SK-N-SH (cell line): ENCODE measurements around the gene SVOP. TPM values are rescaled to one million over a fixed set of nuclear protein-coding genes. Genes with fewer than 3 reads are reported as not detected.

Source experiments
- CTCF ChIA-PET: fragments of 300-600, 350-600 bp; formaldehyde crosslinking; extraction: SDS; loops from one replicate; lab custom pipeline; 2021; lab: Yijun Ruan, JAX
- POLR2A ChIA-PET: fragments of 350-600 bp; sonication (Branson Sonifier 250); formaldehyde crosslinking; extraction: SDS; loops from one replicate; lab custom pipeline; 2020; ENCODE audit warnings: antibody characterized with exemption, inconsistent platforms; lab: Yijun Ruan, JAX
- DNase-seq: peaks from one replicate; pipeline ENCODE4 v3.0.0; 2012
- H2AFZ ChIP-seq: fragments of 200-600 bp; sonication (generic); 2 replicates; pipeline ENCODE4 v1.8.1; 2016; ENCODE audit warnings: antibody characterized with exemption, mild to moderate bottlenecking, low read depth
- H3F3A ChIP-seq: fragments of 200-600 bp; sonication (generic); replicated peaks from 2 replicates; pipeline ENCODE3; 2016; ENCODE audit warnings: antibody characterized with exemption, mild to moderate bottlenecking; ENCODE audit not compliant: insufficient read depth
- H3K27ac ChIP-seq, 2 experiments: fragments of 200-500 bp in 1 of 2; fragments of 200-600 bp in 1 of 2; sonication (Bioruptor generic) in 1 of 2; sonication (generic), shearing (Covaris generic) in 1 of 2; 2 replicates each; pipeline versions ENCODE4 v1.5.1 to v1.6.1; 2014 to 2016; ENCODE audit warnings: low read depth in 2 of 2, inconsistent platforms in 1 of 2, low read length in 1 of 2, mild to moderate bottlenecking in 1 of 2, mixed read lengths in 1 of 2
- H3K27me3 ChIP-seq: fragments of 200-600 bp; sonication (generic), shearing (Covaris generic); 2 replicates; pipeline ENCODE4 v1.6.1; 2016; ENCODE audit warnings: mixed run types; ENCODE audit not compliant: insufficient read depth
- H3K36me3 ChIP-seq, 2 experiments: fragments of 200-500 bp in 1 of 2; fragments of 200-600 bp in 1 of 2; sonication (Bioruptor generic) in 1 of 2; sonication (generic) in 1 of 2; replicated peaks in 1 of 2; 2 replicates each; pipeline versions ENCODE3 to v1.5.1; 2014 to 2016; ENCODE audit warnings: low read length in 1 of 2, mild to moderate bottlenecking in 1 of 2; ENCODE audit not compliant: insufficient read depth in 2 of 2, control insufficient read depth in 1 of 2
- H3K4me1 ChIP-seq, 2 experiments: fragments of 200-500 bp in 1 of 2; fragments of 200-600 bp in 1 of 2; sonication (Bioruptor generic) in 1 of 2; sonication (generic), shearing (Covaris generic) in 1 of 2; 2 replicates each; pipeline versions ENCODE4 v1.5.1 to v1.6.1; 2014 to 2016; ENCODE audit warnings: low read depth in 1 of 2, low read length in 1 of 2, mixed run types in 1 of 2; ENCODE audit not compliant: insufficient read depth in 2 of 2, control insufficient read depth in 1 of 2
- H3K4me2 ChIP-seq: fragments of 200-600 bp; sonication (generic), shearing (Covaris generic); 2 replicates; pipeline ENCODE4 v1.6.1; 2017; ENCODE audit warnings: mixed run types
- H3K4me3 ChIP-seq, 2 experiments: fragments of 200-500 bp in 1 of 2; fragments of 200-600 bp in 1 of 2; sonication (Bioruptor generic) in 1 of 2; sonication (generic), shearing (Covaris generic) in 1 of 2; 2 replicates each; pipeline versions ENCODE4 v1.5.1 to v1.8.1; 2014 to 2016; ENCODE audit warnings: low read depth in 2 of 2, inconsistent platforms in 1 of 2, low read length in 1 of 2, mild to moderate bottlenecking in 1 of 2, mixed read lengths in 1 of 2, moderate library complexity in 1 of 2
- H3K79me2 ChIP-seq: fragments of 200-600 bp; sonication (generic); 2 replicates; pipeline ENCODE4 v1.8.1; 2017; ENCODE audit warnings: mild to moderate bottlenecking; ENCODE audit not compliant: insufficient read depth
- H3K9ac ChIP-seq: fragments of 200-600 bp; sonication (generic); 2 replicates; pipeline ENCODE4 v1.6.1; 2017; ENCODE audit warnings: mixed run types
- H3K9me2 ChIP-seq: fragments of 200-600 bp; sonication (generic); 2 replicates; pipeline ENCODE4 v1.6.1; 2017; ENCODE audit warnings: mixed run types
- H3K9me3 ChIP-seq: fragments of 200-600 bp; sonication (generic); 2 replicates; pipeline ENCODE4 v1.6.1; 2017; ENCODE audit warnings: mixed run types, mild to moderate bottlenecking, moderate library complexity
- H4K20me1 ChIP-seq: fragments of 200-600 bp; sonication (generic); 2 replicates; pipeline ENCODE4 v1.6.1; 2017; ENCODE audit warnings: mild to moderate bottlenecking, mixed run types; ENCODE audit not compliant: insufficient read depth
- CHD2 ChIP-seq: fragments of 150-350 bp; IDR thresholded peaks from 2 replicates; pipeline ENCODE4 v1.6.1; 2018; ENCODE audit warnings: low read length; ENCODE audit not compliant: partially characterized antibody
- EP300 ChIP-seq, 2 experiments: IDR thresholded peaks; 2 replicates each; pipeline versions ENCODE4 v1.4.0 to v1.6.1; 2012; ENCODE audit warnings: borderline replicate concordance in 1 of 2, low read depth in 1 of 2, low read length in 1 of 2
- EZH2phosphoT487 ChIP-seq: fragments of 200-600 bp; sonication (generic); IDR thresholded peaks from 2 replicates; pipeline ENCODE4 v1.6.1; 2017; ENCODE audit warnings: low read depth, mixed run types, mild to moderate bottlenecking, antibody characterized with exemption, moderate library complexity, borderline replicate concordance
- FOXM1 ChIP-seq: IDR thresholded peaks from 2 replicates; pipeline ENCODE4 v1.4.0; 2012; ENCODE audit warnings: low read depth, mild to moderate bottlenecking
- GATA2 ChIP-seq: sonication (generic); formaldehyde crosslinking; IDR thresholded peaks from 2 replicates; pipeline ENCODE4 v1.5.0; 2020; ENCODE audit warnings: mild to moderate bottlenecking, missing genetic modification reagents
- IRF3 ChIP-seq: fragments of 150-350 bp; IDR thresholded peaks from 2 replicates; pipeline ENCODE4 v1.6.1; 2016; ENCODE audit warnings: mild to moderate bottlenecking, low read depth, low read length
- JUND ChIP-seq: IDR thresholded peaks from 2 replicates; pipeline ENCODE4 v1.4.0; 2012
- MAX ChIP-seq: IDR thresholded peaks from 2 replicates; pipeline ENCODE4 v1.4.0; 2012; ENCODE audit warnings: low read depth
- POLR2AphosphoS5 ChIP-seq: IDR thresholded peaks from 2 replicates; pipeline ENCODE4 v1.6.1; 2012; ENCODE audit warnings: low read depth, low read length
- RCOR1 ChIP-seq: fragments of 150-350 bp; IDR thresholded peaks from 2 replicates; pipeline ENCODE4 v1.6.1; 2017; ENCODE audit warnings: antibody characterized with exemption, low read length
- RXRA ChIP-seq: IDR thresholded peaks from 2 replicates; pipeline ENCODE4 v1.4.0; 2012; ENCODE audit warnings: low read depth, mild to moderate bottlenecking, borderline replicate concordance
- SIN3A ChIP-seq: IDR thresholded peaks from 2 replicates; pipeline ENCODE4 v1.6.1; 2012; ENCODE audit warnings: low read depth, mild to moderate bottlenecking, low read length, moderate library complexity, borderline replicate concordance
- SMC3 ChIP-seq: IDR thresholded peaks from 2 replicates; pipeline ENCODE4 v1.6.1; 2012; ENCODE audit warnings: low read depth, low read length, improper control_type of control experiment
- TCF12 ChIP-seq: IDR thresholded peaks from 2 replicates; pipeline ENCODE4 v1.4.0; 2012
- USF1 ChIP-seq: IDR thresholded peaks from 2 replicates; pipeline ENCODE4 v1.4.0; 2012; ENCODE audit warnings: low read depth, borderline replicate concordance
- USF2 ChIP-seq: fragments of 150-350 bp; IDR thresholded peaks from 2 replicates; pipeline ENCODE4 v1.6.1; 2017; ENCODE audit warnings: antibody characterized with exemption, low read length, low read depth, borderline replicate concordance
- WGBS: methylation state at CpG from one replicate; pipeline ENCODE4 v1.1.6; 2017; ENCODE audit warnings: low lambda C conversion rate; 5-methylcytosine and 5-hydroxymethylcytosine counted together
- polyA plus RNA-seq, 3 experiments: library from polyadenylated mRNA; depleted of rRNA; stranded (reverse); fragments of >200 nt; gene quantifications; 2 replicates each; pipeline ENCODE4 v1.2.3, GENCODE V29; 2012

The SVOP gene
- polyA plus RNA-seq, 1 of the 3 experiments (the other 2 are of a cell fraction): 0.07 TPM

GRCh38 chr12:109009766-109010165 is 11.1 kb downstream of the SVOP start:
- Histone ChIP-seq H3K79me2 (no peaks in the 10 kb centered on the region), H2AFZ (no peak overlapping the region), H3K27me3 (no peaks in the 10 kb centered on the region), H4K20me1 (no peaks in the 10 kb centered on the region), H3K9me3 (no peaks in the 10 kb centered on the region), H3K4me2 (no peak overlapping the region), H3K36me3 (no peaks in the 10 kb centered on the region), H3F3A (no peaks in the 10 kb centered on the region), H3K9me2 (no peaks in the 10 kb centered on the region), H3K4me3 (no peak overlapping the region), H3K4me1 (no peaks in the 10 kb centered on the region), H3K27ac (no peak overlapping the region), H3K9ac (no peak overlapping the region)
- no peak for DNase-seq
- no peak for TF ChIP-seq RCOR1
- no peak for TF ChIP-seq TCF12
- TF ChIP-seq JUND: no peak
- no peak for TF ChIP-seq USF2
- TF ChIP-seq MAX: no peak
- TF ChIP-seq RXRA: no peak
- TF ChIP-seq FOXM1: no peak
- TF ChIP-seq IRF3: no peak
- TF ChIP-seq EP300 (IDR thresholded peaks at IDR 0.05; ENCODE audit: borderline replicate concordance in 1 of 2, low read depth in 1 of 2, low read length in 1 of 2): no peak
- TF ChIP-seq SIN3A: no peak
- no peak for TF ChIP-seq USF1
- TF ChIP-seq POLR2AphosphoS5: no peak
- CTCF ChIA-PET: no interaction called here
- POLR2A ChIA-PET: no interaction called here
- 47% methylated on average over 1 of the region's 1 CpG for WGBS

GRCh38 chr12:109004017-109004416 is 16.9 kb downstream of the SVOP start:
- Histone ChIP-seq H3K27me3 (no peaks in the 10 kb centered on the region), H3K4me2 (no peak overlapping the region), H3K4me1 (no peaks in the 10 kb centered on the region), H3K9me3 (no peaks in the 10 kb centered on the region), H2AFZ (no peak overlapping the region), H3K9ac (no peak overlapping the region), H3K4me3 (no peak overlapping the region), H3F3A (no peaks in the 10 kb centered on the region), H3K9me2 (no peaks in the 10 kb centered on the region), H4K20me1 (no peaks in the 10 kb centered on the region), H3K27ac (no peak overlapping the region), H3K36me3 (no peaks in the 10 kb centered on the region), H3K79me2 (no peaks in the 10 kb centered on the region)
- WGBS: 31% methylated on average over 3 of the region's 3 CpGs
- ChIA-PET CTCF (no interaction called here), POLR2A (no interaction called here)
- TF ChIP-seq CHD2: no peak
- TF ChIP-seq EZH2phosphoT487: no peak
- no peak for TF ChIP-seq JUND
- TF ChIP-seq SMC3: no peak
- TF ChIP-seq USF1: no peak
- no peak for TF ChIP-seq GATA2
- no peak for DNase-seq
